ENCODE measurements around the gene GRID2.

DNA sequence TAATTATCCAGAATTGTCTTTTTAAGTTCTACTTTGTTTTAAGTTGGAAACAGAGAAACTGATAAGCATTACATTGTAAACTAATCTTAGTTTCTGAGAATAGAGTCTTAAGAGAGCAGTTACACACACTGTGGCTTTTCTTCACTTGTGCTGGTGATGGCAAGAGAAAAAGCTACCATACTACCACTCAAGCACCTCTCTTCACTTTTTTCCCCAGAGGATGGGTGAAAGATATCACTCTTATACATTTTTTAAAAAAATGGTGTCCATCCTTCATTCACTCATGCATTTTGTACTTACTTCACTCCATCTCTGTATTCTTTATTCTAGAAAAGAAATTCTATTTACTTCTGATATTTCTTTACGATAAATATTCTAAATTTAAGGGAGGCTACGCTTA is 42.5 kb upstream of the GRID2 start:
- TF ChIP-seq, protein P1, sequence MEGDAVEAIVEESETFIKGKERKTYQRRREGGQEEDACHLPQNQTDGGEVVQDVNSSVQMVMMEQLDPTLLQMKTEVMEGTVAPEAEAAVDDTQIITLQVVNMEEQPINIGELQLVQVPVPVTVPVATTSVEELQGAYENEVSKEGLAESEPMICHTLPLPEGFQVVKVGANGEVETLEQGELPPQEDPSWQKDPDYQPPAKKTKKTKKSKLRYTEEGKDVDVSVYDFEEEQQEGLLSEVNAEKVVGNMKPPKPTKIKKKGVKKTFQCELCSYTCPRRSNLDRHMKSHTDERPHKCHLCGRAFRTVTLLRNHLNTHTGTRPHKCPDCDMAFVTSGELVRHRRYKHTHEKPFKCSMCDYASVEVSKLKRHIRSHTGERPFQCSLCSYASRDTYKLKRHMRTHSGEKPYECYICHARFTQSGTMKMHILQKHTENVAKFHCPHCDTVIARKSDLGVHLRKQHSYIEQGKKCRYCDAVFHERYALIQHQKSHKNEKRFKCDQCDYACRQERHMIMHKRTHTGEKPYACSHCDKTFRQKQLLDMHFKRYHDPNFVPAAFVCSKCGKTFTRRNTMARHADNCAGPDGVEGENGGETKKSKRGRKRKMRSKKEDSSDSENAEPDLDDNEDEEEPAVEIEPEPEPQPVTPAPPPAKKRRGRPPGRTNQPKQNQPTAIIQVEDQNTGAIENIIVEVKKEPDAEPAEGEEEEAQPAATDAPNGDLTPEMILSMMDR (IDR thresholded peaks at IDR 0.05): no peak
- TF ChIP-seq ZFX (IDR thresholded peaks at IDR 0.05; ENCODE audit: borderline replicate concordance): no peak
